CD4-positive, alpha-beta T cell treated with Interleukin-10 for 1 hour (primary cell): ENCODE measurements around the gene ACVR1.
"Not testable (repeated sequence)": the region's sequence is repeated elsewhere in the genome, so short reads cannot be mapped to it uniquely, and the experiment has no call there.

ENCODE experiments used
- DNase-seq: peaks from one replicate; pipeline ENCODE4 v3.0.0-alpha.2; 2020

ACVR1 gene

DNA sequence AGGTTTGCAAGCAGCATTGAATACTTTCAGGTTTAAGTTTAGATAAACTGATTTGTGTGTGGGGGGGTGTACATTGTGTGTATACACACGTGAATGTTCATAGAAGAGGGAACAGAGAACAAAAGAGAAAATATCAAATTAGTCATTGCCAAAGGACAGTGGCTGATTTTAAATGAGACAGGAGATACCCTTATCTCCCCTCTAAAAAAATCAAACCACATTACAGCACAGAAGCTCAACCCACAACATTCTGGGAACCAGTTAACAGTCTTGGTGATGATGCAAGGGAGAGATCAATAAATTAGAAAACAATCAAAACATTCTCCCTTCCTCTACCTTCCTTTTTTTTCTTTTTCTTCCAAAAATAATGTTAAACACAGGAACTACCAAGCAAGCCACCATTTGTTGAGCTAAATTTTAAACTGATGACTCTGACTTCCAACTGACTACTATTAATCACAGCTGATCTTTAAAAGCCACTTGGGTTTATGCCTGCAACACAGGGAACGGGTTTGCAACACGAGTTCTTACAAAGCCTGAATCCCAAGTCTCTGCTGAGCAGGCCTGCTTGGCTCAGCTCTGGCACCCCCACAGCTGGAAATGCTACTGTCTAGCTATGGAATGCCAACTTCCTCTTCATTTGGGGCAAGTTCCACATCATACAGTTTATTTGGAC, 128.3 kb downstream of the ACVR1 start:
- no peak for DNase-seq

GRCh38 chr2:157747280-157747679, 128.8 kb downstream of the ACVR1 start:
- DNase-seq, result no peak

DNA sequence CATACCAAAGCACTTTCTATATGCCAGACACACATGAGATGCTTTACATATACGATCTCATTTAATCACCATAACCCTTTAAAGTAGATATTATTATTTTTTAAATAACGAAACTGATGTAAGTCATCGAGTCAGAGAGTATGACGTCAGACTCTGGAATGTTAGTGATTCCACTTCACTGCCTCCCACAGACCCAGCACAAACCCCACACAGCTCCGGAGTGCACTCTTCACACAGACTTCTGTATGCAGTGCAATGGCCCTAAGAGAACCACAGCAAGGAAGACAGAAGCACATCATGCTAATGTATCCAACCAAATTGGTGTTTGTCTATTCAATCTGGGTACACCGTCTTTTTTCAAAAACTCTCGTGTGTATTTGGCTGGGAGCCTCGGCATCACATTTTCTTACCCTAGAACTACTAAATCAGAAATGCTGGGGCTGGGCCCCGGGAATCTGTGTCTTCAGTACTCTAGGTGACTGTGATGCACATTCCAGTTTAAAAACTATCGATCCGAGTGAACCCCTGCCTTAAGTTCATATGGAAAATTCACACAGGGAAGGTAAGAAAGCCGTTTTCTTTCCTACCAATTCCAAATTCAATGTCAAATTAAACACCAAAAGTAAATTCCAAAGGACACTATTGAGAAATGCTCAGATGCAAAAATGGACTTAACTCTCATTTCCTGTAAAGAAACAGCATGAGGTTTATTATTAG, 129.7 kb downstream of the ACVR1 start:
- DNase-seq, result no peak

- no peak for DNase-seq
Observed at GRCh38 chr2:157744571-157745076, 131.5 kb downstream of the ACVR1 start.

- DNase-seq, result no peak
Observed at GRCh38 chr2:157743051-157743450, 133.1 kb downstream of the ACVR1 start.

DNA sequence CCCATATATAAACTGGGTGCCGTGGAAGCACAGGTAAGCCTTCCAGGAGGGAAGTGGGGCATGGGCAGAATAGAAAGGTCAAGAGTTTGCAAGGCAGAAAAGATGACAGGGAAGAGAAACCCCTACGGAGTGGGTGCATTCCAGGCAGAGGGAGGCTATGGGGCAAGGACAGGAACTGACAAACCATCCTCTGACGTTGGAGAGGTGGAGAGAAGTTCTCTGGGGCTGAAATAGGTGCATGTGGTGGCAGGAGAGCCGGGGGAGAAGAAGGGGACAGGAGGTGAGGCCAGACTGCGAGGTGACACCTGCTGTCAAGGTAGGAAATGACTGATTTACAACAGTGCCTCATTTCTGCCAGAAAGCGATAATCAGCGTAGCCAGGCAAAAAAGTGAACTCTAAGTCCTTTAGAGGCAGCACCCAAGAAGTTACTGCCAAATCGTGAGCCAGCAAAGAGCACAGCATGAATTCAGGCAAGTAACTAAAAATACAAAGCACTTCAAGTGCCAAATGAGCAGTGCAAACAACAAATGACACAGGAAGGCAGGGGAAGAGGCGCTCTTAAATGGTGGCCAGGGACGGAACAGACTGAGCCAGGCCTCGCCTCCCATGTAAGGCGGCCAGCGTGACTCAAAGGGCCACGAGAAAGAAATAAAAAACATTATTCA, 134.2 kb downstream of the ACVR1 start:
- DNase-seq, result no peak

GRCh38 chr2:157737656-157738055, 138.5 kb downstream of the ACVR1 start:
- DNase-seq, result no peak

DNA sequence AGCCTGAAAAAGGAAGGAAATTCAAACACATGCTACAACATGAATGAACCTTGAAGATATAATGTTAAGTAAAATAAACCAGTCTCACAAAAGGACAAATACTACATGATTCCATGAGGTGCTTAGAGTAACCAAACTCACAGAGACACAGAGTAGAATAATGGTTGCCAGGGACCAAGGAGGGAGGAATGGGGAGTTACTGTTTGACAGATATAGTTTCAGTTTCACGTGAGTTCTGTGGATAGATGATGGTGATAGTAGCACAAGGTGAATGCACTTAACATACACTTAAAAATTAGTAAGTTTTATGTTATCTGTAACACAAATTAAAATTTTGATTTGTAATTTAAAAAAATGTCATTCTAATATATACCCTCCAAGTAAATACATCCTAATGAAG, 140.6 kb downstream of the ACVR1 start:
- no peak for DNase-seq

DNA sequence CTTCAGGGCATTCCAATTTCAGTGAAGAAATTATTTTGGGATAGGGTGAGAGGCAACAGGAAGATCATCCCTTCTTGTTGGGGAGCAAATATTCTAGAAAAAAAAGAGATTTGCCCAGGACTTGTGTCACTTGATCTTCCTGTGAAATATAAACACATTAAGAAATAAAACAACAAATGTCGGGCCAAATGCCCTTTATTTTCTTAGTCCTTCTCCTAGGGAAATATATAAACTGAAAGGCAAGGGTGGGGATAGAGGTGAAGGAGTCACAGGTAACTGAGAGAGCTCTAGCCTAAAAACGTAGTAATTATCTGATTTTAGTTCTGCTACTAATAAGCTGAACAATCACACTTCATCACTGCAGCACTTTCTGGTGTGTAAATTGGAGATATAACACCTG, 142.9 kb downstream of the ACVR1 start:
- DNase-seq, result no peak

GRCh38 chr2:157732596-157732995, 143.5 kb downstream of the ACVR1 start:
- no peak for DNase-seq

DNA sequence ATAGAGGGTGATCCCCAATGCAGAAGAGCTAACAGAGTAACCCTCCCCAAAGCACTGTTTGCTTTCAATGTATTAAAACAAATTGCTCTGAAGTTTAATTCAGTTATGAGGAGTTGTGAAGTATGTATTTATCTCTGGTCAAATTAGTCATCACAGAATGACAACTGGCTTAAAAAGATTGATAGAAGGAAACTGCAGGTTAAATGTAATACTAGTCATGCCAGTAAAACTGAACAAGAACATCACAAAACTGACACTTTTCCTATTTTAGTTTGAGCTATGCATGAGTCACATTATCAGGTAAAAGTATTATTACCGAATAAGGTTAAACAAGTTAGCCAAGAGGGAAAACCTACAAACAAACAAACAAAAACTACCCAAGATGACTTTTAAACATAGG, 148.4 kb downstream of the ACVR1 start:
- no peak for DNase-seq

- DNase-seq, result no peak
Observed at GRCh38 chr2:157726946-157727345, 149.2 kb downstream of the ACVR1 start.

GRCh38 chr2:157725846-157726245, 150.3 kb downstream of the ACVR1 start:
- DNase-seq, result no peak

GRCh38 chr2:157722580-157723234, 153.4 kb downstream of the ACVR1 start:
- DNase-seq, result no peak

- DNase-seq, result no peak
Observed at GRCh38 chr2:157720504-157720903, 155.6 kb downstream of the ACVR1 start.

GRCh38 chr2:157704653-157705052, 171.5 kb downstream of the ACVR1 start:
- DNase-seq, result not testable (repeated sequence)

GRCh38 chr2:157704148-157704547, 172.0 kb downstream of the ACVR1 start:
- DNase-seq, result not testable (repeated sequence)

DNA sequence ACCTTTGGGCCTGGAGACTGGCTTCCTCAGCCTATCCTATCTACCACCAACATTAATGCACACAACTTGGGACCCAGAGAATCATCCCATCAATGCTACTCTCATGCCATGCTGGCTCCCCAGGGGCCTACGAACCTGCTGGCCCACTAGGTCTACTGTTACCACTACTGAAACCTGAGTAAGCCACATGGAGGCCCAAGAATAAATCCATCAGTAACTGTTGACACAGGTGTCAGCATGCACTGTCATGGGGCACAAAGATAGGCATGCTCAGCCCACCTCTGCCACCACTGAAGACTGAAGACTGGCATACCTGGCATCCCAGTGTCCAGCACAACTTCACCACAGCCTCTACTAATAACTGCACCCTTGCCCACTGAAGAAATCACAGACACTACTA, 176.3 kb downstream of the ACVR1 start:
- DNase-seq, result no peak

- DNase-seq, result no peak
Observed at GRCh38 chr2:157699009-157699408, 177.1 kb downstream of the ACVR1 start.

DNA sequence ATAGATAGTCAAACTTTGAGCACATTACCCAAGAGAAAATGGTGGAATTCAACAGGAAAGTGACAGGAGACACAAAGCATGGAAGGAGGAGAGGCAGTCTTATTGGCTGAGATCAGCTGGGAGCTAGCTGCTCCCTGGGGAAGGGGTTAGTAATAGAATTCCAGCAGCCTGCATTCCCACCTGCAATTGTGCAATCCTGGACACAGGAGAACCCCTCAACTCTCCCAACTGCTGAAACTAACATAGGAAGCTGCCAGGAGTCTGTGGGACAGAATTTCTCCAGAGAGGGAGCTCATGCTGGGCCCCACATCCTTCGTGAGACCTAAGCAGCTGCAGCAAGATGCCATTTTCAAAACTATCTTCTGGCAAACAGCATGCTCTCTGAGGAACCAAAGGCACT, 177.7 kb downstream of the ACVR1 start:
- no peak for DNase-seq

DNA sequence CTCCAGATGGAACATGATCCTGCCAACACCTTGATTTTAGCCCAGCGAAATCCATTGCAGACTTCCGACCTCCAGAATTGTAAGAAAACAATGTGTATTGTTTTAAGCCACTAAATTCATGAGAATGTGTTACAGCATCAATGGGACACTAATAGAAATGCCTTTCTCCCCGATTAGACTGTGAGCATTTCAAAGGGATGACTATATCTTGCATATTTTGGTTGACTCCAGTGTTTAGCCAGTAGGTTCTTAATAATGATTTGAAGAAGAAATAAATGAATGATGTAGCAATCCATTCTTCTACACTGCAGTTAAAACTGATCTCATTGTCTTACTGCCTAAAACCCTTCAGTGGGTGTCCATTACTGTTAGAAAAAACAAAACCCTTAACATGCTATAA, 180.1 kb downstream of the ACVR1 start:
- DNase-seq, result no peak

- DNase-seq, result no peak
Observed at GRCh38 chr2:157692768-157693167, 183.4 kb downstream of the ACVR1 start.

DNA sequence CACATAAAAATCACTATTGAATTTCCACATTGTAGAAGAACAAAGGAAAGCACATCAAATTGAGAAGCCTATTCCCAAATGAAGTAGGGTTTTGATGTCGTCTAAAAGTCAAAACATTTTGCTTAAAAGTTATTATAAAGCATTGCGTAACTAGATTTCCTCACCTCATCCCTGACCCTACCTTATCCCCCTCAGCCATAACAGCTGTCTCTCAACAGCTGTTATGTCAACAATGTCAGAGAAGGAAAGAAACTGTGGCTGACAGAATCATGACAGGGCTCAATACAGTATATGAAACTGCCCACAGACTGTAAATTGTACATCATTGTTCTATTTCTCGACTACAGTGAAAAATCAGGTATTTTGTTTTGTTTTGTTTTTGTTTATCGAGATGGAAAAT, 184.4 kb downstream of the ACVR1 start:
- no peak for DNase-seq
